ENCODE results near the gene TRPC4. TPM values are rescaled to one million over a fixed set of nuclear protein-coding genes. Genes with fewer than 3 reads are reported as not detected.

The TRPC4 gene
- total RNA-seq, 1 experiment from 2014 or later = 19.0 TPM

DNA sequence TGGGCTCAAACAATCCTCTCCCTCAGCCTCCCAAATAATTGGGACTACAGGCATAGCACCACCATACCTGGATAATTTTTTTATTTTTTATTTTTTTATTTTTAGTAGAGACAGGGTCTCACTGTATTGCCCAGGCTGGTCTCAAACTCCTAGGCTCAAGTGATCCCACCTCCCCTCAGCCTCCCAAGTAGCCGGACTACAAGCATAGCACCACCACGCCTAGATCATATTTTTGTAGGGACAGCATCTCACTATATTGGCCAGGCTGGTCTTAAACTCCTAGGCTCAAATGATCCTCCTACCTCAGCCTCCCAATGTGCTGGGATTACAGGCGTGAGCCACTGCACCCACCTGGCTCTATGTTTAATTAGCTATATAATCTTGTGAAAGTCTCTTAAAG lies 114.2 kb downstream of the TRPC4 start:
- H2AK5ac ChIP-seq (ENCODE audit: insufficient read length, low read length) = no peak overlapping the region
- Mint-ChIP-seq H3K9me3 (no peaks in the 10 kb centered on the region), H3K36me3 (ENCODE audit: insufficient read depth in 1 of 3, low read depth in 3 of 3) (no peaks in the 10 kb centered on the region; a peak in 1 of 7 replicates), H3K27ac (no peak overlapping the region), H3K4me3 (no peak overlapping the region), H3K4me1 (peaks cover 0 to 11% of the 10 kb centered on the region in 2 experiments; a peak in 2 of 4 replicates), H3K27me3 (ENCODE audit: low read depth) (no peaks in the 10 kb centered on the region)
- no peak overlapping the region for H3K14ac ChIP-seq (ENCODE audit: insufficient read depth, low read length)
- no peak overlapping the region for H3K18ac ChIP-seq (ENCODE audit: insufficient read length, low read depth, low read length)
- H3T11ph ChIP-seq (ENCODE audit: low read length) = no peak overlapping the region
- H2BK120ac ChIP-seq (ENCODE audit: low read depth, low read length, poor library complexity, severe bottlenecking) = no peak overlapping the region
- no peak overlapping the region for H3K9ac ChIP-seq (ENCODE audit: extremely low read depth, insufficient read length, low read length)
- no peak overlapping the region for H2AFZ ChIP-seq (ENCODE audit: low read length)
- no peak overlapping the region for H4K8ac ChIP-seq (replicated peaks; ENCODE audit: insufficient read length, low read depth, low read length)
- H3K4me2 ChIP-seq (ENCODE audit: insufficient read depth, insufficient read length, low read length) = no peak overlapping the region
- no peak overlapping the region for H3K23ac ChIP-seq (ENCODE audit: insufficient read length, low read depth, low read length)
- H3K56ac ChIP-seq (ENCODE audit: insufficient read length, low read depth, low read length) = no peak overlapping the region
- no peaks in the 10 kb centered on the region for H3K27me3 ChIP-seq (ENCODE audit: insufficient read depth, low read length)
- no peak overlapping the region for H2BK12ac ChIP-seq (ENCODE audit: insufficient read length, low read depth, low read length)
- no peaks in the 10 kb centered on the region for H3K79me1 ChIP-seq (ENCODE audit: insufficient read depth, low read depth, low read length, poor library complexity, severe bottlenecking)
- no peak overlapping the region for H4K91ac ChIP-seq (ENCODE audit: insufficient read length, low read depth, low read length)
- no CpG with 5 or more reads among the region's 3 CpGs for WGBS (ENCODE audit: extremely low coverage, insufficient read length, low lambda C conversion rate)
- H3K79me2 ChIP-seq (ENCODE audit: insufficient read depth, low read length) = no peaks in the 10 kb centered on the region
- H4K20me1 ChIP-seq (ENCODE audit: control insufficient read depth, insufficient read depth, insufficient read length) = no peaks in the 10 kb centered on the region
- TF ChIP-seq, protein P1, sequence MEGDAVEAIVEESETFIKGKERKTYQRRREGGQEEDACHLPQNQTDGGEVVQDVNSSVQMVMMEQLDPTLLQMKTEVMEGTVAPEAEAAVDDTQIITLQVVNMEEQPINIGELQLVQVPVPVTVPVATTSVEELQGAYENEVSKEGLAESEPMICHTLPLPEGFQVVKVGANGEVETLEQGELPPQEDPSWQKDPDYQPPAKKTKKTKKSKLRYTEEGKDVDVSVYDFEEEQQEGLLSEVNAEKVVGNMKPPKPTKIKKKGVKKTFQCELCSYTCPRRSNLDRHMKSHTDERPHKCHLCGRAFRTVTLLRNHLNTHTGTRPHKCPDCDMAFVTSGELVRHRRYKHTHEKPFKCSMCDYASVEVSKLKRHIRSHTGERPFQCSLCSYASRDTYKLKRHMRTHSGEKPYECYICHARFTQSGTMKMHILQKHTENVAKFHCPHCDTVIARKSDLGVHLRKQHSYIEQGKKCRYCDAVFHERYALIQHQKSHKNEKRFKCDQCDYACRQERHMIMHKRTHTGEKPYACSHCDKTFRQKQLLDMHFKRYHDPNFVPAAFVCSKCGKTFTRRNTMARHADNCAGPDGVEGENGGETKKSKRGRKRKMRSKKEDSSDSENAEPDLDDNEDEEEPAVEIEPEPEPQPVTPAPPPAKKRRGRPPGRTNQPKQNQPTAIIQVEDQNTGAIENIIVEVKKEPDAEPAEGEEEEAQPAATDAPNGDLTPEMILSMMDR (conservative IDR thresholded peaks at IDR 0.05) = no peak
- no peaks in the 10 kb centered on the region; the same call in 1 of the 2 replicates for H3K4me1 ChIP-seq (ENCODE audit: insufficient read depth, low read length)
- H2BK5ac ChIP-seq (ENCODE audit: insufficient read length, low read length) = no peak overlapping the region
- no peak overlapping the region for H3K4ac ChIP-seq (ENCODE audit: low read depth, low read length)
- H3K27ac ChIP-seq (ENCODE audit: insufficient read length, low read depth, low read length) = no peak overlapping the region
- no peaks in the 10 kb centered on the region for H3K9me3 ChIP-seq (ENCODE audit: control insufficient read depth, low read depth, low read length)
- no peak overlapping the region for H2BK15ac ChIP-seq (ENCODE audit: low read depth, low read length)
- no peak overlapping the region for H4K5ac ChIP-seq (ENCODE audit: insufficient read length, low read depth, low read length)
- no peaks in the 10 kb centered on the region for H3K23me2 ChIP-seq (ENCODE audit: insufficient read length, low read depth, low read length, poor library complexity, severe bottlenecking)
- no peak for DNase-seq
- H2BK20ac ChIP-seq (ENCODE audit: low read depth, low read length, poor library complexity, severe bottlenecking) = no peak overlapping the region

All from H9 (cell line).